ENCODE data around the gene SIK3. TPM values are rescaled to one million over a fixed set of nuclear protein-coding genes. Genes with fewer than 3 reads are reported as not detected.

The SIK3 gene
- total and polyA plus RNA-seq, 2 donors (not counting 3 experiments of a cell fraction or from before 2014, with no cell fraction given) = 10.3 to 21.3 TPM

DNA sequence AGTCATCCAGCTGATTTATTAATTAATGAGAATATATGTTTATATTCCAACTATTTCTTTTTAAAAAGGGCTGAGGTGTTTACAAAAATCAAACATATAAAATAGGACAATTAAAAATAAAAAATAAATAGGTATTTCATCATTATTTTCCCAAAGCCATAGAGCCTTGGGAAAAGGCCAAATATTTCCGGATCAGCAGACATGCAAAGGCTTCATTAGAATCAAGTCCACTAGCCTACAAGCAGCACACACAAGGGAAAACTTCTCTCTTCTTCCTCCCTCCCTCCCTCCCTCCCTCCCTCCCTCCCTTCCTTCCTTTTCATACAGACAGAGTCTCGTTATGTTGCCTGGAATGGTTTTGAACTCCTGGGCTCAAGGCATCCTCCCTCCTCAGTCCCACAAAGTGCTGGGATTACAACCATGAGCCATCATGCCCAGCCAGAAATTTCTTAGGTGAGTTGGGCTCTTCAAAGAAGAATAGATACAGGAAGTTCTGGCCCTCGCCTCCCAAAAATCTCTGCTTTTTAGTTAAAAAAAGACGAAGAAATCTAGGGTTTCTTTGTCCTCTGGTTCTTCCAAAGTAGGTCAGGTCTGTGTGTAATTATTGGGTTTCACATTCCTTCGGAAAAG lies 121.2 kb downstream of the SIK3 start:
- no peaks in the 10 kb centered on the region for H3K79me2 ChIP-seq (ENCODE audit: control insufficient read depth, insufficient read depth, low read length)
- dilution Hi-C loops (cut with MboI; ENCODE audit: extremely low pct_ligation_motif_present, low sequenced_read_pairs) = no loop called here

DNA sequence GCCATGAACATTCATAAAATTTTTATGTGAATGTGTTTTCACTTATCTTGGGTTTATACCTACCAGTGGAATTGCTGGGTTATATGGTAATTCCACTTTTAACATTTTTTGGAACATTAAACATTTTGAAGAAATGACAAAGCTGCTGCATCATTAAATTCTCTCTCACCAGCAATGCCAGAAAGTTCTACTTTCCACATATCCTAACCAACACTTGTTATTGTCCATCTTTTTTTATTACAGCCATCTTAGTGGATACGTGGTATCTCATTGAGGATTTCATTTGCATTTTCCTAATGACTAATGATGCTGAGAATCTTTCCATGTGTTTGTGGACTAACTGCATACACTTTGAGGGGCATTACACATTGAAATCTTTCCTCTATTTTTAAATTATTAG lies 122.6 kb downstream of the SIK3 start:
- H3K79me2 ChIP-seq (ENCODE audit: control insufficient read depth, insufficient read depth, low read length) = no peaks in the 10 kb centered on the region
- no peaks in the 10 kb centered on the region for H3K9me3 ChIP-seq (replicated peaks; ENCODE audit: control insufficient read depth, insufficient read depth, low read length)
- dilution Hi-C loops (cut with MboI; ENCODE audit: extremely low pct_ligation_motif_present, low sequenced_read_pairs) = no loop called here
- peaks cover 2% of the 10 kb centered on the region for H3K9me1 ChIP-seq (replicated peaks; ENCODE audit: control insufficient read depth, extremely low read depth, insufficient read depth, low read length)
- H3K4me2 ChIP-seq (ENCODE audit: insufficient read depth, low read length) = no peak overlapping the region
- H3K9ac ChIP-seq (replicated peaks; ENCODE audit: extremely low read depth, insufficient read depth, low read length) = no peak overlapping the region
- CTCF ChIA-PET = no interaction called here
- no peak for DNase-seq (ENCODE audit: low read depth, low spot score)
- H3K36me3 ChIP-seq (ENCODE audit: control insufficient read depth in 2 of 2, extremely low read depth in 1 of 2, insufficient read depth in 2 of 2, low read length in 2 of 2) = no peaks in the 10 kb centered on the region
- POLR2A ChIA-PET = no interaction called here
- peaks cover 2% of the 10 kb centered on the region for H4K20me1 ChIP-seq (replicated peaks; ENCODE audit: control insufficient read depth, extremely low read depth, insufficient read depth, low read length)
- no peak for FAIRE-seq
- intact Hi-C loops (cut with micrococcal nuclease) = no loop called here
- no peak overlapping the region for H2AFZ ChIP-seq (ENCODE audit: low read depth, low read length)
- no peak overlapping the region for H3K27ac ChIP-seq (ENCODE audit: insufficient read depth, low read depth, low read length)
- no peaks in the 10 kb centered on the region for H3K4me1 ChIP-seq (ENCODE audit: control insufficient read depth, extremely low read depth, insufficient read depth, low read length)
- TF ChIP-seq, protein P1, sequence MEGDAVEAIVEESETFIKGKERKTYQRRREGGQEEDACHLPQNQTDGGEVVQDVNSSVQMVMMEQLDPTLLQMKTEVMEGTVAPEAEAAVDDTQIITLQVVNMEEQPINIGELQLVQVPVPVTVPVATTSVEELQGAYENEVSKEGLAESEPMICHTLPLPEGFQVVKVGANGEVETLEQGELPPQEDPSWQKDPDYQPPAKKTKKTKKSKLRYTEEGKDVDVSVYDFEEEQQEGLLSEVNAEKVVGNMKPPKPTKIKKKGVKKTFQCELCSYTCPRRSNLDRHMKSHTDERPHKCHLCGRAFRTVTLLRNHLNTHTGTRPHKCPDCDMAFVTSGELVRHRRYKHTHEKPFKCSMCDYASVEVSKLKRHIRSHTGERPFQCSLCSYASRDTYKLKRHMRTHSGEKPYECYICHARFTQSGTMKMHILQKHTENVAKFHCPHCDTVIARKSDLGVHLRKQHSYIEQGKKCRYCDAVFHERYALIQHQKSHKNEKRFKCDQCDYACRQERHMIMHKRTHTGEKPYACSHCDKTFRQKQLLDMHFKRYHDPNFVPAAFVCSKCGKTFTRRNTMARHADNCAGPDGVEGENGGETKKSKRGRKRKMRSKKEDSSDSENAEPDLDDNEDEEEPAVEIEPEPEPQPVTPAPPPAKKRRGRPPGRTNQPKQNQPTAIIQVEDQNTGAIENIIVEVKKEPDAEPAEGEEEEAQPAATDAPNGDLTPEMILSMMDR (IDR thresholded peaks at IDR 0.05; ENCODE audit: extremely low read depth in 1 of 2, insufficient read depth in 1 of 2, low read depth in 1 of 2, low read length in 2 of 2) = no peak
- TF ChIP-seq EZH2 (IDR thresholded peaks at IDR 0.05; ENCODE audit: borderline replicate concordance, low read depth, low read length, severe bottlenecking) (no peak), GATA2 (IDR thresholded peaks at IDR 0.05; ENCODE audit: insufficient read depth, insufficient read length, low read depth, low read length) (no peak), MYC (IDR thresholded peaks at IDR 0.05; ENCODE audit: low read depth, low read length) (no peak), POLR2A (IDR thresholded peaks at IDR 0.05; ENCODE audit: low read depth, low read length) (no peak), FOS (IDR thresholded peaks at IDR 0.05; ENCODE audit: borderline replicate concordance, insufficient read depth, low read length) (no peak), JUN (IDR thresholded peaks at IDR 0.05; ENCODE audit: borderline replicate concordance, insufficient read depth, insufficient read length, low read depth) (no peak), POLR2AphosphoS5 (IDR thresholded peaks at IDR 0.05; ENCODE audit: insufficient read depth, low read depth, low read length) (no peak)
- TF ChIP-seq, protein P2, sequence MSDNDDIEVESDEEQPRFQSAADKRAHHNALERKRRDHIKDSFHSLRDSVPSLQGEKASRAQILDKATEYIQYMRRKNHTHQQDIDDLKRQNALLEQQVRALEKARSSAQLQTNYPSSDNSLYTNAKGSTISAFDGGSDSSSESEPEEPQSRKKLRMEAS (IDR thresholded peaks at IDR 0.05; ENCODE audit: insufficient read depth, insufficient read length) = no peak
- H3K4me3 ChIP-seq (replicated peaks in 1 of 3; ENCODE audit: insufficient read depth in 1 of 3, low read depth in 1 of 3, low read length in 3 of 3) = no peak overlapping the region
- H3K27me3 ChIP-seq (ENCODE audit: control insufficient read depth in 2 of 2, insufficient read depth in 2 of 2, low read length in 2 of 2) = no peaks in the 10 kb centered on the region
- BruUV-seq (replicated peaks) = no TSS peak

More for the DNA sequence above, 121.2 kb downstream of the SIK3 start:
- no peaks in the 10 kb centered on the region for H3K36me3 ChIP-seq (ENCODE audit: control insufficient read depth in 2 of 2, extremely low read depth in 1 of 2, insufficient read depth in 2 of 2, low read length in 2 of 2)
- POLR2A ChIA-PET = no interaction called here
- TF ChIP-seq POLR2AphosphoS5 (IDR thresholded peaks at IDR 0.05; ENCODE audit: insufficient read depth, low read depth, low read length) = no peak
- no peak overlapping the region for H3K4me3 ChIP-seq (replicated peaks in 1 of 3; ENCODE audit: insufficient read depth in 1 of 3, low read depth in 1 of 3, low read length in 3 of 3)
- no peaks in the 10 kb centered on the region for H3K9me3 ChIP-seq (replicated peaks; ENCODE audit: control insufficient read depth, insufficient read depth, low read length)
- CTCF ChIA-PET = no interaction called here
- no peak overlapping the region for H3K9ac ChIP-seq (replicated peaks; ENCODE audit: extremely low read depth, insufficient read depth, low read length)
- no peak for DNase-seq (ENCODE audit: low read depth, low spot score)
- H3K4me1 ChIP-seq (ENCODE audit: control insufficient read depth, extremely low read depth, insufficient read depth, low read length) = no peaks in the 10 kb centered on the region
- intact Hi-C loops (cut with micrococcal nuclease) = no loop called here
- no peak overlapping the region for H2AFZ ChIP-seq (ENCODE audit: low read depth, low read length)
- H3K27ac ChIP-seq (ENCODE audit: insufficient read depth, low read depth, low read length) = no peak overlapping the region
- no peaks in the 10 kb centered on the region for H3K27me3 ChIP-seq (ENCODE audit: control insufficient read depth in 2 of 2, insufficient read depth in 2 of 2, low read length in 2 of 2)
- no peak for FAIRE-seq
- peaks cover 2% of the 10 kb centered on the region for H3K9me1 ChIP-seq (replicated peaks; ENCODE audit: control insufficient read depth, extremely low read depth, insufficient read depth, low read length)
- peaks cover under 1% of the 10 kb centered on the region for H4K20me1 ChIP-seq (replicated peaks; ENCODE audit: control insufficient read depth, extremely low read depth, insufficient read depth, low read length)
- no peak overlapping the region for H3K4me2 ChIP-seq (ENCODE audit: insufficient read depth, low read length)
- BruUV-seq (replicated peaks) = no TSS peak

Measured in endothelial cell of umbilical vein (primary cell).